H1 (cell line): ENCODE measurements around the gene MAN2A1. TPM values are rescaled to one million over a fixed set of nuclear protein-coding genes. Genes with fewer than 3 reads are reported as not detected.

Source experiments
- CTCF ChIA-PET: fragments of 300-600 bp; sonication (Branson Sonifier 250); formaldehyde crosslinking; loops from one replicate; lab custom pipeline; 2021; ENCODE audit not compliant: partially characterized antibody; lab: Charles Lee
- POLR2A ChIA-PET: fragments of 300-600 bp; sonication (Branson Sonifier 250); formaldehyde crosslinking; loops from one replicate; lab custom pipeline; 2021; ENCODE audit warnings: inconsistent platforms; ENCODE audit not compliant: partially characterized antibody; lab: Charles Lee
- DNase-seq, 2 experiments: peaks; one replicate each; pipeline versions ENCODE4 v3.0.0 to v3.0.0-alpha.2; 2010 to 2022; ENCODE audit warnings: low spot score in 2 of 2, low read depth in 1 of 2, mixed read lengths in 1 of 2
- FAIRE-seq: peaks from 2 replicates; lab custom pipeline; 2011; peaks lifted over from hg19 to GRCh38; lab: Jason Lieb, UNC
- H2AFZ ChIP-seq: 2 replicates; pipeline ENCODE4 v1.8.1; 2012; ENCODE audit warnings: low read length, inconsistent platforms
- H2AK5ac ChIP-seq: 2 replicates; pipeline ENCODE4 v1.6.1; 2013; ENCODE audit warnings: low read depth, low read length
- H2BK120ac ChIP-seq: replicated peaks from 2 replicates; pipeline ENCODE3; 2013; ENCODE audit warnings: low read depth, low read length, inconsistent platforms
- H2BK12ac ChIP-seq: 2 replicates; pipeline ENCODE4 v1.6.1; 2013; ENCODE audit warnings: low read depth, low read length
- H2BK15ac ChIP-seq: 2 replicates; pipeline ENCODE4 v1.6.1; 2013; ENCODE audit warnings: low read length
- H2BK20ac ChIP-seq: 2 replicates; pipeline ENCODE4 v1.6.1; 2013; ENCODE audit warnings: low read length
- H2BK5ac ChIP-seq: 2 replicates; pipeline ENCODE4 v1.6.1; 2013; ENCODE audit warnings: low read depth, low read length
- H3K14ac ChIP-seq: 2 replicates; pipeline ENCODE4 v1.6.1; 2013; ENCODE audit warnings: inconsistent platforms; ENCODE audit not compliant: insufficient read length
- H3K18ac ChIP-seq: 2 replicates; pipeline ENCODE4 v1.6.1; 2013; ENCODE audit warnings: low read length; ENCODE audit errors: extremely low read depth
- H3K23ac ChIP-seq: 2 replicates; pipeline ENCODE4 v1.6.1; 2013; ENCODE audit warnings: inconsistent platforms; ENCODE audit not compliant: insufficient read length
- H3K23me2 ChIP-seq: 2 replicates; pipeline ENCODE4 v1.6.1; 2013; ENCODE audit warnings: low read depth, low read length
- H3K27ac ChIP-seq: 2 replicates; pipeline ENCODE4 v1.6.1; 2011; ENCODE audit warnings: low read depth, low read length, inconsistent platforms
- H3K27me3 ChIP-seq, 4 experiments: replicated peaks in 1 of 4; 1 replicate in 1 of 4; 2 replicates in 3 of 4; pipeline versions ENCODE4 v1.6.1 to v1.8.1; 2011 to 2013; ENCODE audit warnings: low read length in 3 of 4, mild to moderate bottlenecking in 3 of 4, inconsistent platforms in 2 of 4, mixed read lengths in 2 of 4, moderate library complexity in 1 of 4; ENCODE audit not compliant: control insufficient read depth in 3 of 4, insufficient read depth in 3 of 4; ENCODE audit errors: extremely low read depth in 1 of 4
- H3K36me3 ChIP-seq, 4 experiments: 2 replicates each; pipeline versions ENCODE4 v1.6.1 to v1.8.1; 2011 to 2013; ENCODE audit warnings: mild to moderate bottlenecking in 4 of 4, low read length in 3 of 4, moderate library complexity in 2 of 4, control low read depth in 1 of 4, inconsistent platforms in 1 of 4; ENCODE audit not compliant: insufficient read depth in 4 of 4, control insufficient read depth in 2 of 4
- H3K4ac ChIP-seq: replicated peaks from 2 replicates; pipeline ENCODE3; 2013; ENCODE audit warnings: low read length, low read depth, mixed read lengths, inconsistent platforms; ENCODE audit not compliant: insufficient read length
- H3K4me1 ChIP-seq, 4 experiments: replicated peaks in 1 of 4; 1 replicate in 1 of 4; 2 replicates in 3 of 4; pipeline versions ENCODE4 v1.6.1 to v1.8.1; 2011 to 2013; ENCODE audit warnings: low read length in 3 of 4, inconsistent platforms in 2 of 4, mixed read lengths in 1 of 4; ENCODE audit not compliant: insufficient read depth in 4 of 4, control insufficient read depth in 3 of 4
- H3K4me2 ChIP-seq, 2 experiments: 2 replicates each; pipeline versions ENCODE4 v1.6.1 to v1.8.1; 2011 to 2013; ENCODE audit warnings: low read depth in 2 of 2, low read length in 2 of 2, control low read depth in 1 of 2, inconsistent platforms in 1 of 2, mild to moderate bottlenecking in 1 of 2; ENCODE audit not compliant: insufficient read depth in 1 of 2
- H3K4me3 ChIP-seq, 4 experiments: fragments of 200-600, 300-600 bp in 1 of 4; sonication (generic), shearing (Covaris generic), sonication (Bioruptor Twin) in 1 of 4; 2 replicates each; pipeline versions ENCODE4 v1.5.1 to v1.8.1; 2011 to 2016; ENCODE audit warnings: low read length in 4 of 4, low read depth in 3 of 4, control low read depth in 2 of 4, inconsistent platforms in 2 of 4, mild to moderate bottlenecking in 2 of 4, mixed read lengths in 1 of 4, moderate library complexity in 1 of 4; ENCODE audit not compliant: insufficient read depth in 2 of 4; ENCODE audit errors: extremely low read depth in 1 of 4
- H3K56ac ChIP-seq: replicated peaks from 2 replicates; pipeline ENCODE3; 2013; ENCODE audit warnings: low read depth, mild to moderate bottlenecking, mixed read lengths, low read length, inconsistent platforms; ENCODE audit not compliant: insufficient read length
- H3K79me1 ChIP-seq: 2 replicates; pipeline ENCODE4 v1.6.1; 2013; ENCODE audit warnings: low read depth, low read length, control low read depth
- H3K79me2 ChIP-seq, 2 experiments: 2 replicates each; pipeline versions ENCODE4 v1.6.1 to v1.8.1; 2012 to 2013; ENCODE audit warnings: low read length in 2 of 2, mild to moderate bottlenecking in 2 of 2, inconsistent platforms in 1 of 2; ENCODE audit not compliant: insufficient read depth in 2 of 2, control insufficient read depth in 1 of 2
- H3K9ac ChIP-seq, 4 experiments: replicated peaks in 1 of 4; 1 replicate in 1 of 4; 2 replicates in 3 of 4; pipeline versions ENCODE4 v1.6.1 to v1.8.1; 2011 to 2013; ENCODE audit warnings: low read depth in 3 of 4, low read length in 3 of 4, control low read depth in 2 of 4, mild to moderate bottlenecking in 2 of 4, moderate library complexity in 2 of 4, inconsistent platforms in 1 of 4; ENCODE audit errors: extremely low read depth in 1 of 4
- H3K9me3 ChIP-seq, 2 experiments: 2 replicates each; pipeline versions ENCODE4 v1.6.1 to v1.8.1; 2012 to 2013; ENCODE audit warnings: mild to moderate bottlenecking in 2 of 2, moderate library complexity in 2 of 2, control low read depth in 1 of 2, inconsistent platforms in 1 of 2, low read depth in 1 of 2, low read length in 1 of 2, mixed read lengths in 1 of 2; ENCODE audit not compliant: insufficient read depth in 2 of 2
- H4K20me1 ChIP-seq, 2 experiments: replicated peaks in 1 of 2; 2 replicates each; pipeline versions ENCODE3 to v1.8.1; 2011 to 2013; ENCODE audit warnings: inconsistent platforms in 2 of 2, low read length in 2 of 2, mild to moderate bottlenecking in 1 of 2; ENCODE audit not compliant: insufficient read depth in 2 of 2, control insufficient read depth in 1 of 2
- H4K5ac ChIP-seq: 2 replicates; pipeline ENCODE4 v1.6.1; 2013; ENCODE audit warnings: low read length, low read depth, mixed read lengths, inconsistent platforms; ENCODE audit not compliant: insufficient read length
- H4K8ac ChIP-seq: 2 replicates; pipeline ENCODE4 v1.8.0; 2013; ENCODE audit warnings: mild to moderate bottlenecking, moderate library complexity, low read length, inconsistent platforms; ENCODE audit not compliant: insufficient read depth; ENCODE audit errors: extremely low read depth
- H4K91ac ChIP-seq: replicated peaks from 2 replicates; pipeline ENCODE3; 2013; ENCODE audit warnings: low read length, mixed read lengths, inconsistent platforms; ENCODE audit not compliant: insufficient read length
- NRF1 ChIP-seq: IDR thresholded peaks from 2 replicates; pipeline ENCODE4 v1.6.1; 2011; ENCODE audit warnings: mild to moderate bottlenecking, low read depth, low read length, improper control_type of control experiment
- POLR2AphosphoS5 ChIP-seq: IDR thresholded peaks from 2 replicates; pipeline ENCODE4 v1.6.1; 2011; ENCODE audit warnings: low read depth, low read length
- POU5F1 ChIP-seq: IDR thresholded peaks from 2 replicates; pipeline ENCODE4 v1.6.1; 2011; ENCODE audit warnings: low read depth, mild to moderate bottlenecking, low read length, moderate library complexity
- RBBP5 ChIP-seq: IDR thresholded peaks from 2 replicates; pipeline ENCODE4 v1.7.1; 2012; ENCODE audit warnings: low read depth, mild to moderate bottlenecking, inconsistent platforms, low read length, moderate library complexity, borderline replicate concordance
- WGBS, 2 experiments: shearing (Covaris generic) in 1 of 2; methylation state at CpG; one replicate each; pipeline versions ENCODE4 v1.1.6 to v1.1.7; 2013 to 2015; ENCODE audit warnings: low lambda C conversion rate in 2 of 2, mixed read lengths in 2 of 2, inconsistent platforms in 1 of 2, low coverage in 1 of 2, missing lambda C conversion rate in 1 of 2; ENCODE audit not compliant: insufficient replicate concordance in 2 of 2, insufficient coverage in 1 of 2, insufficient read length in 1 of 2; ENCODE audit errors: extremely low coverage in 1 of 2, missing lambda C conversion rate in 1 of 2; 5-methylcytosine and 5-hydroxymethylcytosine counted together
- polyA plus RNA-seq, 7 experiments: library from polyadenylated mRNA; depleted of rRNA in 3 of 7; stranded (reverse) in 5 of 7; unstranded in 2 of 7; fragments of >200 nt in 5 of 7; fragments of 200-250 nt in 2 of 7; gene quantifications; 1 replicate in 5 of 7; 2 replicates in 1 of 7; 4 replicates in 1 of 7; pipeline versions ENCODE4 v1.2.1 to v1.2.3, GENCODE V29; 2011 to 2013; ENCODE audit warnings: missing spikeins in 2 of 7, mixed read lengths in 2 of 7
- total RNA-seq: library from RNA; stranded (reverse); fragmentation: NEBNext Ultra II Directional; extraction: Animal tissue kit (Norgen Biotek cat#: 25700); gene quantifications from 2 replicates; pipeline ENCODE4 v1.2.1, GENCODE V29; 2021

The MAN2A1 gene
- total and polyA plus RNA-seq, 2 of the 8 experiments (the other 6 are each of a cell fraction or from before 2014, with no cell fraction given), result 29.1 to 102 TPM

- ChIA-PET POLR2A (interaction anchor here (2.7 to 4.0 kb wide), 2 partner anchors 10 to 16 kb away, joined by 12 read pairs; partner anchors contain the start of gene MAN2A1), CTCF (interaction anchor here (1.3 kb wide), 1 partner anchor 13 kb away, joined by 3 read pairs; no protein-coding TSS in a partner anchor)
- FAIRE-seq, result no peak
These were observed 16.4 kb downstream of the MAN2A1 start for GRCh38 chr5:109706095-109706494.

More at GRCh38 chr5:109706095-109706494, 16.4 kb downstream of the MAN2A1 start:
- H3K14ac ChIP-seq, result no peak overlapping the region
- no peaks in the 10 kb centered on the region for H3K9me3 ChIP-seq
- no peak overlapping the region for H3K4me2 ChIP-seq
- H4K5ac ChIP-seq, result no peak overlapping the region
- no peak overlapping the region for H2BK120ac ChIP-seq
- H3K27ac ChIP-seq, result no peak overlapping the region
- H3K36me3 ChIP-seq, result no peaks in the 10 kb centered on the region
- peaks cover 20 to 100% of the 10 kb centered on the region in 2 experiments; a peak in 3 of 4 replicates for H3K79me2 ChIP-seq
- no peak overlapping the region for H3K23ac ChIP-seq
- H3K79me1 ChIP-seq, result peaks cover 7% of the 10 kb centered on the region; the same call in 1 of the 2 replicates
- H2BK20ac ChIP-seq, result no peak overlapping the region
- no peak overlapping the region for H3K9ac ChIP-seq
- no peak for DNase-seq
- 96% methylated on average over 1 of the region's 1 CpG; no CpG with 5 or more reads in 1 of the 2 experiments for WGBS, 2 experiments
- no peak overlapping the region for H3K18ac ChIP-seq
- TF ChIP-seq RBBP5 (no peak), POLR2AphosphoS5 (no peak), POU5F1 (no peak), NRF1 (no peak)
- TF ChIP-seq, all 59 proteins: peak for 0
- Histone ChIP-seq H3K23me2 (no peaks in the 10 kb centered on the region), H2AK5ac (no peak overlapping the region), H2BK12ac (no peak overlapping the region), H3K4me1 (peaks cover 4 to 15% (median 10%) of the 10 kb centered on the region in 4 experiments; a peak in 6 of 7 replicates), H3K4me3 (no peak overlapping the region), H2AFZ (no peak overlapping the region), H2BK5ac (no peak overlapping the region), H2BK15ac (no peak overlapping the region), H3K27me3 (no peaks in the 10 kb centered on the region), H3K56ac (no peak overlapping the region), H4K8ac (no peak overlapping the region), H3K4ac (no peak overlapping the region), H4K91ac (no peak overlapping the region), H4K20me1 (peaks cover 10% of the 10 kb centered on the region in 2 experiments)
